GM12891 (cell line): ENCODE results near the gene KLF16.

Source experiments
- PAX5 ChIP-seq: IDR thresholded peaks from 2 replicates; pipeline ENCODE4 v1.6.1; 2011; ENCODE audit warnings: low read length, moderate library complexity, mild to moderate bottlenecking; ENCODE audit not compliant: insufficient read depth, severe bottlenecking
- POLR2A ChIP-seq: IDR thresholded peaks from 2 replicates; pipeline ENCODE4 v1.6.1; 2011; ENCODE audit warnings: low read depth, low read length, control low read depth
- POLR2AphosphoS5 ChIP-seq: IDR thresholded peaks from 2 replicates; pipeline ENCODE4 v1.6.1; 2011; ENCODE audit warnings: low read depth, low read length, control low read depth
- POU2F2 ChIP-seq: IDR thresholded peaks from 2 replicates; pipeline ENCODE4 v1.6.1; 2011; ENCODE audit warnings: low read depth, mild to moderate bottlenecking, control low read depth, low read length, moderate library complexity
- SPI1 ChIP-seq: IDR thresholded peaks from 2 replicates; pipeline ENCODE4 v1.6.1; 2011; ENCODE audit warnings: low read depth, low read length, control low read depth
- TAF1 ChIP-seq: IDR thresholded peaks from 2 replicates; pipeline ENCODE4 v1.6.1; 2011; ENCODE audit warnings: low read depth, low read length, control low read depth

- TF ChIP-seq POLR2A (no peak), POLR2AphosphoS5 (no peak), SPI1 (no peak), POU2F2 (no peak), TAF1 (no peak), PAX5 (no peak)
Observed at GRCh38 chr19:1826557-1827521, 36.5 kb downstream of the KLF16 start.
